ENCODE data around the gene FAM222A. TPM values are rescaled to one million over a fixed set of nuclear protein-coding genes. Genes with fewer than 3 reads are reported as not detected.

The FAM222A gene
- total RNA-seq, 1 experiment from 2014 or later: 5.5 TPM

DNA sequence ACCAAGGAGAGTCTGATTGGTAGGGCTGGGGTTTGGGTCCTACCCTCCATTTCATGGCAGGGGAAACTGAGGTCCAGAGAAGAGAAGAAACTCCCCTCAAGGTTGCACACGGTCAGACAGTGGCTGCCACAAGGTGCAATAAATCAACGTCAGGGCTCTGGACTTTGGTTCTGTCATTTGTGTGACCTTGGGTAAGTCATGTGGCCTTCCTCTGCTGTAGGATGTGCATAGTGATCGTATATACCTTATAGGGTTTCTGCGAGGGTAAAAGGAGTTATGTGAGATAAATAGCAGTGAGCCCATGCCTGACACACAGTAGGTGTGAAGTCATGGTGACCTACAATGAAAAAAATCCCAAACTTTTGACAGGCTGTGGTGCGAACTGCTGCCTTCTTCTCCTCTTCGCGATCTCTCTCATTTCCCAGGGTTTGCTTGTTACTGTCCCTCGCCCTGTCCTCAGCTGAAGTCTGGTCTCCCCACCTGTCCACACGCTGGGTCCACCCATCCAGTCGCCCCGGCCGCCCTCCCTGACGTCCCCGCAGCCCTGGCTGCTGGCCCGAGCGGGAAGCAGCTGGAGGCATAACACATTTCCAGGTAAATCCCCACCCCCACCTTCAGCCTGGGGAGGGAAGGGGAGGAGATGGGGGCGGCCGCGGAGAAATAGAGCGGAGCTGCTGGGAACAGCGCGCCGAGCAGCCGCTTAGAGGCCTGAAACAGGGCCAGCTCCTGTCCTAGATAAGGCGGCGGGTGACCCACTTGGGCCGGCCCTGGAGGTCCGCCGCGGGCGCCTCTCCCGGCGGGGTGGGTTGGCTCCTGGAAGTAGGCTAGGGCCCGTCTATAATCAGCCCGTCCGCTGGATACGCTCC, 1.8 kb upstream of the FAM222A start:
- no TSS peak for BruUV-seq (replicated peaks)
- Histone ChIP-seq H3K4me1 (ENCODE audit: insufficient read depth, low read length, poor library complexity, severe bottlenecking) (peaks cover 9% of the 10 kb centered on the region), H3K27ac (ENCODE audit: low read depth, low read length, poor library complexity, severe bottlenecking) (no peak overlapping the region), H3K4me3 (ENCODE audit: low read depth, low read length, poor library complexity, severe bottlenecking) (no peak overlapping the region), H3K36me3 (ENCODE audit: insufficient read depth, low read length, poor library complexity, severe bottlenecking) (no peaks in the 10 kb centered on the region), H3K27me3 (replicated peaks; ENCODE audit: insufficient read depth, low read depth, low read length, poor library complexity) (peaks cover 4% of the 10 kb centered on the region), H3K9me3 (ENCODE audit: low read depth, low read length, poor library complexity, severe bottlenecking) (no peaks in the 10 kb centered on the region)
- intact Hi-C loops (cut with micrococcal nuclease; ENCODE audit: unreplicated experiment): no loop called here
- POLR2A ChIA-PET (ENCODE audit: low non-redundant PET): no interaction called here
- CTCF ChIA-PET: no interaction called here
- TF ChIP-seq, protein P1, sequence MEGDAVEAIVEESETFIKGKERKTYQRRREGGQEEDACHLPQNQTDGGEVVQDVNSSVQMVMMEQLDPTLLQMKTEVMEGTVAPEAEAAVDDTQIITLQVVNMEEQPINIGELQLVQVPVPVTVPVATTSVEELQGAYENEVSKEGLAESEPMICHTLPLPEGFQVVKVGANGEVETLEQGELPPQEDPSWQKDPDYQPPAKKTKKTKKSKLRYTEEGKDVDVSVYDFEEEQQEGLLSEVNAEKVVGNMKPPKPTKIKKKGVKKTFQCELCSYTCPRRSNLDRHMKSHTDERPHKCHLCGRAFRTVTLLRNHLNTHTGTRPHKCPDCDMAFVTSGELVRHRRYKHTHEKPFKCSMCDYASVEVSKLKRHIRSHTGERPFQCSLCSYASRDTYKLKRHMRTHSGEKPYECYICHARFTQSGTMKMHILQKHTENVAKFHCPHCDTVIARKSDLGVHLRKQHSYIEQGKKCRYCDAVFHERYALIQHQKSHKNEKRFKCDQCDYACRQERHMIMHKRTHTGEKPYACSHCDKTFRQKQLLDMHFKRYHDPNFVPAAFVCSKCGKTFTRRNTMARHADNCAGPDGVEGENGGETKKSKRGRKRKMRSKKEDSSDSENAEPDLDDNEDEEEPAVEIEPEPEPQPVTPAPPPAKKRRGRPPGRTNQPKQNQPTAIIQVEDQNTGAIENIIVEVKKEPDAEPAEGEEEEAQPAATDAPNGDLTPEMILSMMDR (conservative IDR thresholded peaks at IDR 0.05; ENCODE audit: low read depth, low read length): no peak
- no peak for TF ChIP-seq EZH2 (IDR thresholded peaks at IDR 0.05; ENCODE audit: borderline replicate concordance, low read depth, low read length, poor library complexity, severe bottlenecking)
- no peak for DNase-seq (ENCODE audit: low spot score)

DNA sequence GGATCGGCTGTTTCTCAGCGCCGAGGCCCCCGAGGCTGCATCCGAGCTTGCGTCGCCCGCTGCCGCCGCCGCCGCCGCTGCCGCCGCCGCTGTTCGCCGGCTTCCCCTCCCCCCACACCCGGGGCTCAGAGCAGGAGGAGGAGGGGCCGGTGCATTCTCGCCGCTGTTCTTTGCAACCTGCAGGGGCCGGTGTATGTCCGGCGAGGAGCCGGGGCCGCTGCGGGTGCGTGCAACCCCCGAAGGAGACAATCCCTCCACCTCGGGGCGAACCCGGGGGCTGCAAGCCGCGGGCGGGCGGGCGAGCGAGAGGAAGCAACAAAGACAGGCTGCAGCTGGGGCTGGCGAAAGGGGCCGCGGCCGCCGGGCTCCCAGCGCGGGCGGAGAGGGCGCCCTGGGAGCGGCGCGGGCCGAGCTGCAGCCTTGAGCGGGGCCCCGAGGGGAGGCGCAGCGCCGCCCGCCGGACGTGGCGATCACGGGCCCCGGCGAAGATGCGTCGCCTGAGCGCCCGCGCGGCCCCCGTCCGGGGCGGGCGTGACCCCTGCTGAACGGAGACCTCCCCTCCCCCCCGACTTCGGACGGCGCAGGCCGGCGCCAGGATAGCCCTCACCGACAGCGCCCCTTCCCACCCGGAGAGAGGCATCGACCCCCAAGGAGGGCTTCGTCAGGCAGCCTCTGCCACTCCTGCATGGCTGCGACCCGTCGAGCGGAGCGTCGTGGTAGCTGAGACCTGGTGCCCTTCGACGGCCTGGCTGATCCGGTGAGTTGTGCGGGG, 702 bp downstream of the FAM222A start:
- peak; percentile 55 for DNase-seq (ENCODE audit: low spot score)

DNA sequence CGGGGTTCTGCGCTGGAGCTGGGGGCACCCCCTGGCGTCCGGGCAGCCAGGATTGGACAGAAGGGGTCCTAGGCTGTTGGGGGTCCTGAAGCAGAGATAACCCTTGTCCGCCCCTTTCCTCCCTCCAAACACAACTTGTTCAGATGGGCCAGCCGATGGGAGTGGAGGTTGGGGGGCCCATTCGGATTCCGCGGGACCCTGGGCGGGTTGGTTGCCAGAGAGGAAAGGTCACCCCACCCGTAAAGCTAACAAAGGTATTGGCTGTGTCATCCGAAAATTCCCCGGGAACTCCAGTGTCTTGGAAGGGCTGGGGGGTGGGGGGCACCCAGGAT, 1.3 kb downstream of the FAM222A start:
- ChIA-PET POLR2A (ENCODE audit: low non-redundant PET) (no interaction called here), CTCF (no interaction called here)
- BruUV-seq (replicated peaks): no TSS peak
- H3K4me3 ChIP-seq (ENCODE audit: low read depth, low read length, poor library complexity, severe bottlenecking): peak overlapping the region; percentile 62
- H3K27me3 ChIP-seq (replicated peaks; ENCODE audit: insufficient read depth, low read depth, low read length, poor library complexity): peaks cover 4% of the 10 kb centered on the region
- intact Hi-C loops (cut with micrococcal nuclease; ENCODE audit: unreplicated experiment): no loop called here
- peaks cover 13% of the 10 kb centered on the region for H3K4me1 ChIP-seq (ENCODE audit: insufficient read depth, low read length, poor library complexity, severe bottlenecking)
- TF ChIP-seq, protein P1 (conservative IDR thresholded peaks at IDR 0.05; ENCODE audit: low read depth, low read length): no peak
- TF ChIP-seq EZH2 (IDR thresholded peaks at IDR 0.05; ENCODE audit: borderline replicate concordance, low read depth, low read length, poor library complexity, severe bottlenecking): no peak
- no peaks in the 10 kb centered on the region for H3K9me3 ChIP-seq (ENCODE audit: low read depth, low read length, poor library complexity, severe bottlenecking)
- H3K36me3 ChIP-seq (ENCODE audit: insufficient read depth, low read length, poor library complexity, severe bottlenecking): no peaks in the 10 kb centered on the region
- DNase-seq (ENCODE audit: low spot score): no peak
- no peak overlapping the region for H3K27ac ChIP-seq (ENCODE audit: low read depth, low read length, poor library complexity, severe bottlenecking)

More for the DNA sequence above, 702 bp downstream of the FAM222A start:
- H3K4me1 ChIP-seq (ENCODE audit: insufficient read depth, low read length, poor library complexity, severe bottlenecking): peaks cover 13% of the 10 kb centered on the region
- no peaks in the 10 kb centered on the region for H3K9me3 ChIP-seq (ENCODE audit: low read depth, low read length, poor library complexity, severe bottlenecking)
- peak overlapping the region; percentile 62 for H3K4me3 ChIP-seq (ENCODE audit: low read depth, low read length, poor library complexity, severe bottlenecking)
- ChIA-PET POLR2A (ENCODE audit: low non-redundant PET) (no interaction called here), CTCF (no interaction called here)
- H3K27ac ChIP-seq (ENCODE audit: low read depth, low read length, poor library complexity, severe bottlenecking): no peak overlapping the region
- H3K27me3 ChIP-seq (replicated peaks; ENCODE audit: insufficient read depth, low read depth, low read length, poor library complexity): peaks cover 4% of the 10 kb centered on the region
- BruUV-seq (replicated peaks): no TSS peak
- no peaks in the 10 kb centered on the region for H3K36me3 ChIP-seq (ENCODE audit: insufficient read depth, low read length, poor library complexity, severe bottlenecking)
- intact Hi-C loops (cut with micrococcal nuclease; ENCODE audit: unreplicated experiment): no loop called here
- no peak for TF ChIP-seq EZH2 (IDR thresholded peaks at IDR 0.05; ENCODE audit: borderline replicate concordance, low read depth, low read length, poor library complexity, severe bottlenecking)
- TF ChIP-seq, protein P1 (conservative IDR thresholded peaks at IDR 0.05; ENCODE audit: low read depth, low read length): peak; percentile 7; the same call in 1 of the 2 replicates
